ENCODE results near the gene THAP12. TPM values are rescaled to one million over a fixed set of nuclear protein-coding genes. Genes with fewer than 3 reads are reported as not detected.

THAP12 gene
- total RNA-seq, 6 experiments from 2014 or later: 32.7 to 42.2 (median 36.3) TPM

DNA sequence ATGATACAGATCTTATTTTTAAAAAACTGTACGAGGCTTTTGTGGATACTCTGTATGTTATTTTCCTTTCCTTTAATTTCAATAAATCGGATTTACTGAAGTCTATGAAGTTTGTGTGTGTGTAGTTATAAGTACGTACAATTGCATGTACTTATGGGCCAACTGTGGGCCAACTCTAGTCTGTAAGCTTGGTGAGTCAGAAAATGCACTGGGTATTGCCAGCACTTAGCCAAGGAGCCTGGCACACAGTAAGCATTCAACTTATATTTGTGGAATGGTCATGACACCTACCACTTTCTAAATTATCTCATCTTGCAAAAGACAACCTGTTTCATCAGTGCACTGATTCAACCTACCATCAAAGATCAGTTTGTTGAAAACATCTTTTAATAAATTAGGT lies 32.6 kb downstream of the THAP12 start:
- Mint-ChIP-seq H3K27ac (no peak overlapping the region), H3K36me3 (ENCODE audit: low read depth) (peaks cover 11% of the 10 kb centered on the region), H3K9me3 (no peaks in the 10 kb centered on the region), H3K27me3 (ENCODE audit: insufficient read depth) (no peaks in the 10 kb centered on the region), H3K4me1 (ENCODE audit: low read depth) (no peaks in the 10 kb centered on the region), H3K4me3 (no peak overlapping the region)
- no peak for TF ChIP-seq CTCF (IDR thresholded peaks at IDR 0.05)
- no peak for DNase-seq

DNA sequence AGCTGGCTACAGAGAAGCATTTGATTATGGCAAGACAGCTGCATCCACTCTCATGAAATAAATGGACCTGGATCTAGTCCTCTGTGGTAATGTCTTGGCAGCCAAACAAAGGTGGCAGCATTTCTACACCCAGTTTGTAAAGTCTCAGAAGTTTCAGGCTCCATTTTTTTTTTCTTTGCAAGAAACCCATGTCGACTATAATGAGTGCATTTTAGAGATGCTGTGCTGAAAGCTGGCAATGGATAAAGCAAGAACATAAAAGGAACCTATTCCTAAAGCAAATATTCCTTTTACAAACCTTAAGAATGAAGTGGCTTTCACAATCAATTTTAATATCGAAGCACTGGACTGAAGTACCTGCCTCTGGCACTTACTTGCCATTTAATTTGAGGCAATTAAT lies 33.5 kb downstream of the THAP12 start:
- H3K4me1 Mint-ChIP-seq (ENCODE audit: low read depth): no peaks in the 10 kb centered on the region
- DNase-seq: no peak
- no peaks in the 10 kb centered on the region for H3K27me3 Mint-ChIP-seq (ENCODE audit: insufficient read depth)
- no peak overlapping the region for H3K27ac Mint-ChIP-seq
- H3K9me3 Mint-ChIP-seq: no peaks in the 10 kb centered on the region
- TF ChIP-seq CTCF (IDR thresholded peaks at IDR 0.05): no peak
- no peak overlapping the region for H3K4me3 Mint-ChIP-seq
- H3K36me3 Mint-ChIP-seq (ENCODE audit: low read depth): peaks cover 6% of the 10 kb centered on the region

- Mint-ChIP-seq H3K27ac (no peak overlapping the region), H3K36me3 (ENCODE audit: low read depth) (peaks cover 5% of the 10 kb centered on the region; the same call in 1 of the 2 replicates), H3K4me3 (no peak overlapping the region), H3K27me3 (ENCODE audit: insufficient read depth) (peaks cover 8% of the 10 kb centered on the region), H3K4me1 (ENCODE audit: low read depth) (no peaks in the 10 kb centered on the region), H3K9me3 (peaks cover 20% of the 10 kb centered on the region)
- TF ChIP-seq CTCF (IDR thresholded peaks at IDR 0.05): no peak
- DNase-seq: no peak
Observed at GRCh38 chr11:76339221-76339620, 41.7 kb downstream of the THAP12 start.

DNA sequence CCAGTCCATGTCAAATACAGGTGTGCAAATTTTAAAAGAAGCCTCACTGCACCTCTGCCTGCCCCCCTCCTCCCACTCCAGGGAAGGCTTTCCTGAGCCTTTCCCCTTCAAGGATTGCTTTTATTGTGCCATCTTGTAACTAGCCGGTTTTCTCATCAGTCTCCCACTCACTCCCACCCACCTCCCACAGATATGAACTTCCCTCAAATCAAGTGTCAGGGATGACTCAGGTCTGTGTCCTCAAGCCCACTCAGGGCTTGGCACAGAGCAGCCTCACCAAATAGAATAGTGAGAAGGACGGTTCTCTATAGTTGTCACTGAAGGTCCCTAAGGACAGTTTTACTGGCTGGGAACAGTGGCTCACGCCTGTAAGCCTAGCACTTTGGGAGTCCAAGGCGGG lies 43.0 kb downstream of the THAP12 start:
- H3K4me3 Mint-ChIP-seq: no peak overlapping the region
- H3K27ac Mint-ChIP-seq: no peak overlapping the region
- H3K4me1 Mint-ChIP-seq (ENCODE audit: low read depth): no peaks in the 10 kb centered on the region
- H3K36me3 Mint-ChIP-seq (ENCODE audit: low read depth): peaks cover 5% of the 10 kb centered on the region; the same call in 1 of the 2 replicates
- TF ChIP-seq CTCF (IDR thresholded peaks at IDR 0.05): no peak
- H3K27me3 Mint-ChIP-seq (ENCODE audit: insufficient read depth): peaks cover 8% of the 10 kb centered on the region
- DNase-seq: no peak
- H3K9me3 Mint-ChIP-seq: peaks cover 26% of the 10 kb centered on the region

DNA sequence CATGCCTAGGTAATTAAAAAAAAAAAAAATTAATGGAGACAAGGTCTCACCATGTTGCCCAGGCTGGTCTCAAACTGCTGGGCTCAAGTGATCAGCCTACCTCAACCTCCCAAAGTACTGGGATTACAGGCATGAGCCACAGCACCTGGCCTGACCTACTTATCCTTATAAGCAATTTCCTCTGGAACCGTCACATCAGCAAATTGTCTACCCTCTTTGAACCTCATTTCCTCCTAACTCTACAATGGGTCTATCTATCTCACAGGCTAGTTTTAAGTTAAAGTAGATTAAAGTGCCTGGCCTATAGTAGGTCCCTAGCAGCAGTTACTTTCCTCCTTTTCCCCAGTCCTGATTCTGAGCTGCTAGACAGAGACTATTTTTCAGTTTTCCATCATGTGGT lies 43.5 kb downstream of the THAP12 start:
- no peak overlapping the region for H3K4me3 Mint-ChIP-seq

More for the DNA sequence above, 43.5 kb downstream of the THAP12 start:
- no peak for DNase-seq
- Mint-ChIP-seq H3K4me1 (ENCODE audit: low read depth) (no peaks in the 10 kb centered on the region), H3K27ac (no peak overlapping the region), H3K27me3 (ENCODE audit: insufficient read depth) (peaks cover 8% of the 10 kb centered on the region), H3K9me3 (peaks cover 26% of the 10 kb centered on the region), H3K36me3 (ENCODE audit: low read depth) (peaks cover 5% of the 10 kb centered on the region; the same call in 1 of the 2 replicates)
- TF ChIP-seq CTCF (IDR thresholded peaks at IDR 0.05): no peak

Data from HFFc6 (cell line).